ENCODE measurements around the gene KRTAP27-1. TPM values are rescaled to one million over a fixed set of nuclear protein-coding genes. Genes with fewer than 3 reads are reported as not detected.

Gene KRTAP27-1
- polyA plus RNA-seq, 2 donors = not detected

DNA sequence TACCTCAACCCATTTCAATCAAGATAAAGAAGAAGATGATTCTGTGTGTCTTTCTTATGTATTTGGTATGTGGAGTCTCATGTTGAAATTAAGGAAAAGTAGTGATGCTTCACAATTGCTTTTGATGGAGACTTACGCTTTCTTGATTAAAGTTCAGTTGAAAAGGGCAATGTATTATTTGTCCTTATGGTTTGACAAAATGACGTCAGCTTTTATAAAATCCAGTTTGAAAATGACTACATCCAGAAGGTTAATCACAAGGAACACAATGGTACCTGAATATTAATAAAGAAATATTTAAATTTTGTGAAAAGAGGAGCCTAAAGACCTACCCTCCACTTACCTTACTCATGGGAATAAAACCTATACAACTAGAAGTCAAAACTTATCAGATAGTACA, 21.8 kb downstream of the KRTAP27-1 start:
- no peaks in the 10 kb centered on the region for H3K4me1 ChIP-seq (ENCODE audit: control insufficient read depth in 2 of 2, insufficient read depth in 2 of 2, low read length in 1 of 2)
- H3K9me3 ChIP-seq (ENCODE audit: control insufficient read depth in 2 of 2, insufficient read depth in 1 of 2, low read depth in 1 of 2, low read length in 1 of 2) = peaks cover 0 to 2% of the 10 kb centered on the region in 2 donors
- WGBS, 2 donors = 91% methylated on average over 2 of the region's 2 CpGs
- no peaks in the 10 kb centered on the region for H3K27me3 ChIP-seq (ENCODE audit: control insufficient read depth in 1 of 2, insufficient read depth in 2 of 2, low read length in 2 of 2)
- no peaks in the 10 kb centered on the region for H3K36me3 ChIP-seq (ENCODE audit: control insufficient read depth in 2 of 2, insufficient read depth in 2 of 2, low read length in 1 of 2)
- no peak overlapping the region for H3K4me3 ChIP-seq (ENCODE audit: low read depth in 1 of 2, low read length in 2 of 2)
- H3K27ac ChIP-seq (ENCODE audit: low read depth in 2 of 2, low read length in 1 of 2) = no peak overlapping the region

DNA sequence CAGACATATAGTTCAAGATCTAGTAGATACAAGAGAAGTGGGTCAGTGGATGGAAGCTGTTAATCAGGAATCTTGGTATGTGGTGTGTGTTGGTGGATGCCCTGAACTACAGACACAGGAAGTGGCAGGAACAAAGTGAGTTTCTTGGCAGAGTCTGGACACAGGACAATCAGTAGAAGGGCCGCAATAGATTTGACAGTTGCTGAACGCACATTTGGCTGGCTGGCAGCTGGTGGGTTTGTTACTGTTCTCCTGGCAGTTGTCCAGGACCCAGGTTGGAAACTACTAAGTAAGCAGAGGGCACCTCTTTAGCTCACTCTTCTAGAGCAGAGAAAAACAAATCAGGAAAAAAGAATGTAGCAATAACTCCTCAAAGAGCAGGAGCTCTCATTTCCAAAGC, 30.6 kb downstream of the KRTAP27-1 start:
- Histone ChIP-seq H3K9me3 (ENCODE audit: control insufficient read depth in 2 of 2, insufficient read depth in 1 of 2, low read depth in 1 of 2, low read length in 1 of 2) (no peaks in the 10 kb centered on the region), H3K4me3 (ENCODE audit: low read depth in 1 of 2, low read length in 2 of 2) (no peak overlapping the region), H3K36me3 (ENCODE audit: control insufficient read depth in 2 of 2, insufficient read depth in 2 of 2, low read length in 1 of 2) (no peaks in the 10 kb centered on the region), H3K27me3 (ENCODE audit: control insufficient read depth in 1 of 2, insufficient read depth in 2 of 2, low read length in 2 of 2) (no peaks in the 10 kb centered on the region), H3K27ac (ENCODE audit: low read depth in 2 of 2, low read length in 1 of 2) (no peak overlapping the region), H3K4me1 (ENCODE audit: control insufficient read depth in 2 of 2, insufficient read depth in 2 of 2, low read length in 1 of 2) (no peaks in the 10 kb centered on the region)
- WGBS, 2 donors = 57 to 60% methylated on average over 2 of the region's 2 CpGs

DNA sequence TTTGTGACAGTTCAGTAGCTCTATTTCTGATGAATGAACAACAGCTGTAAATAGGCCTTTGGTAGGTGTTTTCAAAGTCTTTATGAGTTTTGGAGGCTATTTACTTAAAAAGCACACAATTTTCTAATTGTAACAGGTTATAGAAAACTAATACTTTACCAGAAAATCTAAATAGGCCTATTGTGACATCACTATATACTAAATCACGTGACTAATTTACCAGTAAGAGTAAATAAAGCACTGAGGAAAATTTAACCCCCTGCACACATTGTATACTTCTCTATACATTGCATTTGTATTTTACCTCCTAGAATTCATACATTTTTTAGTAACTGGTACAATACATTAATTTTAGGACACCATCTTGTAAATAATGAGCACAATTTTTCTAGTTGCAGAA, 32.4 kb downstream of the KRTAP27-1 start:
- Histone ChIP-seq H3K27ac (ENCODE audit: low read depth in 2 of 2, low read length in 1 of 2) (no peak overlapping the region), H3K9me3 (ENCODE audit: control insufficient read depth in 2 of 2, insufficient read depth in 1 of 2, low read depth in 1 of 2, low read length in 1 of 2) (no peaks in the 10 kb centered on the region), H3K27me3 (ENCODE audit: control insufficient read depth in 1 of 2, insufficient read depth in 2 of 2, low read length in 2 of 2) (no peaks in the 10 kb centered on the region), H3K4me1 (ENCODE audit: control insufficient read depth in 2 of 2, insufficient read depth in 2 of 2, low read length in 1 of 2) (no peaks in the 10 kb centered on the region), H3K4me3 (ENCODE audit: low read depth in 1 of 2, low read length in 2 of 2) (no peak overlapping the region), H3K36me3 (ENCODE audit: control insufficient read depth in 2 of 2, insufficient read depth in 2 of 2, low read length in 1 of 2) (no peaks in the 10 kb centered on the region)
- WGBS, 2 donors = 22 to 23% methylated on average over 1 of the region's 1 CpG

DNA sequence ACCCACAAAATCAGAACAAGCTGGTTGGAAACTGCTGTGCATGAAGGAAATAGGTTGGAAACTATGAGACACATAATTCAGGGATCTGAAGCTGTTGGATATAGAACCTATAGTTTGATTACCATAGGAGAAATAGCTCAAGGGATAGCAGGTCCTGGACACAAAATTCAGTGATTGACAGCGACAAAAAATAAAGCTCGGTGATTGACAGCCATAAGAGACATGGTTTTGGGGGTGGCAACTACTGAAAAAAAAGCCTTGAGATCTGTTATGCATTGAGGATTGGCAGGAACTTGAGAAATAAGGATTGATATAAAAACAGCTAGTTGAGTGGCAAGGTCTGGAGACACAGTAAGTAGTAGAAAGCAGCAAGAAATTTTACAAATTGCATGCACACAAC, 48.3 kb downstream of the KRTAP27-1 start, which contains the start of gene KRTAP25-1:
TSS of gene KRTAP25-1 (minus strand) at position 300 of the 400 bp plus-strand sequence. CDS start at position 276, 24 bp downstream.
- Histone ChIP-seq H3K36me3 (ENCODE audit: control insufficient read depth in 2 of 2, insufficient read depth in 2 of 2, low read length in 1 of 2) (no peaks in the 10 kb centered on the region), H3K4me1 (ENCODE audit: control insufficient read depth in 2 of 2, insufficient read depth in 2 of 2, low read length in 1 of 2) (no peaks in the 10 kb centered on the region)
- WGBS, 2 donors = 87 to 92% methylated on average over 2 of the region's 2 CpGs

More for the DNA sequence above, 48.3 kb downstream of the KRTAP27-1 start, which contains the start of gene KRTAP25-1:
- Histone ChIP-seq H3K27me3 (ENCODE audit: control insufficient read depth in 1 of 2, insufficient read depth in 2 of 2, low read length in 2 of 2) (no peaks in the 10 kb centered on the region), H3K27ac (ENCODE audit: low read depth in 2 of 2, low read length in 1 of 2) (no peak within 1 kb of the TSS), H3K4me3 (ENCODE audit: low read depth in 1 of 2, low read length in 2 of 2) (no peak within 1 kb of the TSS), H3K9me3 (ENCODE audit: control insufficient read depth in 2 of 2, insufficient read depth in 1 of 2, low read depth in 1 of 2, low read length in 1 of 2) (no peaks in the 10 kb centered on the region)

Other genes with a start within 250 kb of the KRTAP27-1 start
- gene CLDN17, start 170.9 kb downstream of the KRTAP27-1 start, polyA plus RNA-seq = 10 to 100 TPM in 1 of 2 donors, 1 to 10 TPM in 1; 6.5 to 15.6 TPM
- 1 to 10 TPM; 1.4 to 2.6 TPM for gene CLDN8, start 121.6 kb downstream of the KRTAP27-1 start, polyA plus RNA-seq
- not detected for gene KRTAP24-1, start 54.7 kb downstream of the KRTAP27-1 start, polyA plus RNA-seq
- not detected for gene KRTAP25-1, start 48.2 kb downstream of the KRTAP27-1 start, polyA plus RNA-seq
- not detected for gene KRTAP26-1, start 17.4 kb downstream of the KRTAP27-1 start, polyA plus RNA-seq
- gene KRTAP23-1, start 10.9 kb upstream of the KRTAP27-1 start, polyA plus RNA-seq = not detected
- gene KRTAP13-2, start 34.6 kb upstream of the KRTAP27-1 start, polyA plus RNA-seq = not detected
- not detected for gene KRTAP13-1, start 58.3 kb upstream of the KRTAP27-1 start, polyA plus RNA-seq
- not detected for gene KRTAP13-3, start 88.2 kb upstream of the KRTAP27-1 start, polyA plus RNA-seq
- not detected for gene KRTAP13-4, start 92.5 kb upstream of the KRTAP27-1 start, polyA plus RNA-seq
- gene KRTAP15-1, start 102.6 kb upstream of the KRTAP27-1 start, polyA plus RNA-seq = not detected
- gene KRTAP19-1, start 142.7 kb upstream of the KRTAP27-1 start, polyA plus RNA-seq = not detected
- gene KRTAP19-2, start 149.7 kb upstream of the KRTAP27-1 start, polyA plus RNA-seq = not detected
- gene KRTAP19-3, start 154.3 kb upstream of the KRTAP27-1 start, polyA plus RNA-seq = not detected
- gene KRTAP19-4, start 159.5 kb upstream of the KRTAP27-1 start, polyA plus RNA-seq = not detected
- not detected for gene KRTAP19-5, start 164.4 kb upstream of the KRTAP27-1 start, polyA plus RNA-seq
- gene KRTAP19-6, start 204.2 kb upstream of the KRTAP27-1 start, polyA plus RNA-seq = not detected
- not detected for gene KRTAP19-7, start 223.6 kb upstream of the KRTAP27-1 start, polyA plus RNA-seq

Measured in esophagus (tissue), 2 donors.